Renal pelvis (tissue), 4 donors: Measurements from ENCODE around the gene CDX1. TPM values are rescaled to one million over a fixed set of nuclear protein-coding genes. Genes with fewer than 3 reads are reported as not detected.
A peak's percentile ranks its signal among the peaks of the same experiment; 100 is the strongest.

Experiments
- DNase-seq: peaks from one replicate; pipeline ENCODE4 v3.0.0-alpha.2; 2013
- polyA plus RNA-seq, 3 donors: library from polyadenylated mRNA; unstranded; fragments of 120-200 nt; gene quantifications; one replicate each; pipeline ENCODE4 v1.2.1, GENCODE V29; 2013; ENCODE audit not compliant: insufficient read length in 3 of 3

The CDX1 gene
- polyA plus RNA-seq, 3 donors = 0.84 to 1.1 (median 0.89) TPM

DNA sequence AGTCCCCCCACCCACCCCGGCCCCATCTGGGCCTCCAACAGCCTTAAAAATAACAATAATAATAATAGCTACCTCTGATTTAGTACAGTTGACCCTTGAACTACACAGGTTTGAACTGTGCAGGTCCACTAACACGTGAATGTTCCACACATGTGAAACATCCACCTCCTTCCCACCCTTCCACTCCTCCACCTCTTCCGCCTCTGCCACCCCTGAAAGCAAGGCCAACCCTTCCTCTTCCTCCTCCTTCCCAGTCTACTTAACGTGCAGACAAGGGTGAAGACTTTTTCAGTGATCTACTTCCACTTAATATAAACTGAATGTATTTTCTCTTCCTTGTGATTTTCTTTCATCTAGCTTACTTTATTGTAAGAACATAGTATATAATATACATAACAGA, 21.7 kb upstream of the CDX1 start:
- DNase-seq = no peak

DNA sequence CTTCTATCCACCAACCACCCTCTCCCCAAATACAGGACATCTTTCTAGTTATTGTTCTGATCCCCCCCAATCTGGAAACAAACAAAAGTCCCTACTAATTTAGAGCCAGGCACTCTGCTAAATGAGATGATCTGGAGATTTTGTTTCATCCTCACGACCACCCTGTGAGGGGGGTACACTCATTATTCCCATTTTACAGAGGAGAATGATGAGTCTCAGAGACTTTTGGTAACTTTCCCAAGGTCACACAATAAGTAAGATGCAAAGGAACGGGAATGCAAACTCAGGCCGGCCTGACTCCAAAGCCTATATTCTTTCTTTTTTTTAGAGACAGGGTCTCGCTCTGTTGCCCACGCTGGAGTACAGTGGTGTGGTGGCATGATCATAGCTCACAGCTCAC, 20.3 kb upstream of the CDX1 start:
- DNase-seq = no peak

DNA sequence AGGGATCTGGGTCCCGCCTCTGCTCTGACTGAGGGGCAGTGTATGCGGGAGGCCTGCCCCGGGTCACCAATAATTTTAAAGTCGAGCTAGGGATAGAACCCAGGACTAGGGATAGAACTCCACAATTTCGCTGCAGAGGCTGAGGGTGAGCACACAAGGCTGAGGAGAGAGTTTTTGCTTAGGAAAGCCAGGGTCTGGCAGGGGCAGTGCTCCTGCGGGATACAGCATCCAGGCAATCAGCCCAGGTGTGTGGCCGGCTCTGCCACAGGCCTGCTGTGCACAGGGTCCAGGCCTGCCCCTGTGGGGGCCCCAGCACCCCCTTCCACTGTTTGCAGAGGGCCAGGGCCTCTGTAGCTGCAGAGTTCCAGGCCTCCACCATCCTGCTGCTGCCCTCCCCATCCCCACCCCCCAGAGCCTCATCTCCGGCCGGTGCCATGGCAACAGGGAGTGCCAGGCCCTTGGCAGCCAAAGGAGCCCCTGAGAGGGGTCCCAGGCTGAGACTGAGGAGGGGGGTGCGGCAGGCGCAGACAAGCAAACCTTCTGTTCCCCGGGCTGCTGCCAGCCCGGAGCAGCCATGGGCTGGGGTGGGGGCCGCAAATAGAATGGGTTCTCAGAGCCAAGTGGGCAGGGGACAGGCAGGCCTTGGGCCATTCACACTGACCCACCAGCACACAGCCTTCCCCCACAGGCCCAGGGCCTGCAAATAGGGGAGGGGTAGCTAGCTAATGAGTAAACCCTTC, 19.5 kb upstream of the CDX1 start:
- no peak for DNase-seq

DNA sequence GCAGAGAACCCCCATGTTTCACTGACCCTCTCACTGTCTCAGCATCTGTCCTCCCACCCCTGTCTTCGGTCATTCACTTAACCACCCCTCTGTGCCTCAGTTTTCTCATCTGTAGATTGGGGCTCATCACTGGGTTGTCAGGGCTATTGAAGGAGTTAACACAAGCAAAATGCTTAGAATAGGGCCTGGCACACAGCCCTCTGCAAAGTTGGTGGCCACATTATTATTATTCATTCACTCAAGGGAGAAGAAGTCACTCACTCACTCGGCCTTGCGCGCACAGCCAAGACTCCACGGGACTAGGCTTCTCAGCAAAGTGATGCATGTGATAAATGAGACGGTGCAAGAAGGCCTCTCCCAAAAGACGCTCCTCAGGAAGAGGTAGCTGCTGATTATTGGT, 18.9 kb upstream of the CDX1 start:
- DNase-seq = no peak

DNA sequence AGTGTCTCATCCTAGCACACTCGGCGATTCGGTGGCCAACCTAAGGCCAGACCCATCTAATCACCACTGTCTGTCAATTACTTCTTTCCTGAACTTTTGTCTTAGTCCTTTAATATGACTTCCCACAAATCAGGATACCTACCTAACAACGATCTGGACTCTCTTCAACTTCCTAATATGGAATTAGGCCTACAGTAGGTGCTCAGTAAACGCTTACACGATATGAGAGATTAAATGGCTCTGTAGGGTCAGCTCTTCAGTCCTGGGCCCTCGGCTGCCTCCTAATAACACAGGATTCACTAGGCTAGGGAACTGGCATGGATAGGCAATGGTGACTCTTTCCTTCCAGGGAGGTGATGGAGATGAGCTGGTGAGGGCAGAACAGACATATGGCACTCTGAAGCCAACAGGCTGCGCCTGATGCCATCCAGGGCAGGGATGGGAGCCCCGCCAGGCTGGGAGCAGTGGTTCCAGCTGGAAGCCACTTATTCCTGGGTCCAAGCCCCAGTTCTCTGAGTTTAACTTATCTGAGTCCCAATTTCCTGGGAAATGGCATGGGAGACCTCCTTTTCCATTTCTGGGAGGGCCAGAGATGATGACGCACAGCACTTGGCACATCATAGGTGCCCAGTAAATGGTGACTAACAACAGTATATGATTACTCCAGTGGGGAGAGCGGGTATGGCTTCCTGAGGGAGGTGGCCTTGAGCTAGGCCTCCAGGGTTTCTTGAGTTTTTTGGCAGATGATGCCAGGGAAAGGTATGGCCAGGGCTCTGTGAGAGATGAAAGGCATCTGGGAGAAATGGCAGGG, 18.3 kb upstream of the CDX1 start:
- no peak for DNase-seq

DNA sequence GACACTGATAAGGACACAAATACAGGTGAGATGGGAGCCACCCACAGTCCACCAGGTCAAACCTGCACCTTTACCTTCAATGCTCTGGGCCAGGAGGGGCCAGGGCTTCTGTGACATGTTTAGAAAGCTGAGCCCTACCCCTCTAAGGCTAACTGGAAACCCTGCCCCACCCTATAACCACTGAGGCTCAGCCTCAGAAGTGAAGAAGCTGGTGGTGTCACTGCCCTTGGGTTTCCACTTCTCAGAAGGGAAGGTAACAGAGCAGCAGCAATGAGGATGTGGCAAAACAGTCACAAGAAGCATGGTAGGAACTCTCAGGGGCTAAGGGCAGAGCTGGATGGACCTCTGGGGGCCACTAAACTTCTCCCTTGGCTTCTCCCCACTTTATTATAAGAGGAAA, 17.0 kb upstream of the CDX1 start:
- DNase-seq = no peak

DNA sequence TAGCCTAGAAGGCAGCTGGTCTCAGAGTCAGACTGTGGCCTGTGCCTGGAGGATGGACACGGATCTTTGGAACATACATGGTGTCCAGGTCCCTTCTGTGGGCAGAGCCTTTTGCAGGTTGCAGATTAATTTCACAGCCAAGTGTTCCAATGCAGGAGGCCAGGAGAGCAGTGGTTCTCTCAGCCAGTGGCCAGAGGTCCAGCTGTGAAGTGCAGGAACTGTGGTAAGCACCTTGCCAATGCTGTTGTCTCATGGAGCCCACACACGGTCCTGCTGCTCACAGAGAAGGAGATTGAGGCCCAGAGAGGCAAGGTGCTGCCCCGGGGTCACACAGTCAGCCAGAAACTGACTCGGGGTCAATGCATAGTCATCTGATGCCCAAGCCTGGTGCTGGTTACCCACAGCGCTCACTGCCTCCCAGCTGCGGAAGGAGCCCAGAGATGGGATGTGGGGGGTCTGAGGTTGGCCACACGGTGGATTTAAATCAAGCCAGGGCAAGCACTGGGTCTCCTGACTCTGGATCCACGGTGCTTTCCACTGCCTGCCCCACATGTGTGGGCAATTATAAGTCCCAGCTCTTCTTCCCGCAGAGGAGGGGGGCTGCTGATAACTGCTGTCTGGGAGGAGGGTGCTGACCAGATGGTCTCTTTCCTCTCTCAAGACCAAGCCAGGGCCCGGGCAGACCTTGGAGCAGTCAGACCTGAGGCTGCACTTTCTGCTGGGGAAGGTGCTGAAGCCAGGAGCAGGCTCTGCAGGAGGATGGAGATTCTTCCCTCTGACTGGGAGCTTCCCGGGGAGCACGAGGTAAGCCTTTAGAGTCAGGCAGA, 13.7 kb upstream of the CDX1 start:
- no peak for DNase-seq

DNA sequence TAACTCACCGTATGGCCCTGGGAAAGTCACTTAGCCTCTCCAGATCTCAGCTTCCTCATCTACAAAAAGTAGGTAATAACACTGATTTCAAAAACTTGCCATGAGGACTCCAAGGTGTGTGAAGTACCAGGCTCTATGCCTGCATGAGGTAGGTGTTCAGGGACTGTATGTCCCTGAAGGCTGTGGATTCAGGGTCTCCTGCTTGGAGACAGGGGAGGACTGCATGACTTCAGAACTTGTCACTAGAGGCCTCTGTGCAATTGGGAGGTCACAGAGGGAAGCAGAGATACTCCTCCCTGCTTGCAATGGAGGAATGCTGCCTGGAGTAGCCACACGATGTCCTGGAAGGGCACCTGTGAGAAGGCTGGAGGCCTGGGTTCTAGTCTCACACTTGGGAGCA, 13.1 kb upstream of the CDX1 start:
- no peak for DNase-seq

DNA sequence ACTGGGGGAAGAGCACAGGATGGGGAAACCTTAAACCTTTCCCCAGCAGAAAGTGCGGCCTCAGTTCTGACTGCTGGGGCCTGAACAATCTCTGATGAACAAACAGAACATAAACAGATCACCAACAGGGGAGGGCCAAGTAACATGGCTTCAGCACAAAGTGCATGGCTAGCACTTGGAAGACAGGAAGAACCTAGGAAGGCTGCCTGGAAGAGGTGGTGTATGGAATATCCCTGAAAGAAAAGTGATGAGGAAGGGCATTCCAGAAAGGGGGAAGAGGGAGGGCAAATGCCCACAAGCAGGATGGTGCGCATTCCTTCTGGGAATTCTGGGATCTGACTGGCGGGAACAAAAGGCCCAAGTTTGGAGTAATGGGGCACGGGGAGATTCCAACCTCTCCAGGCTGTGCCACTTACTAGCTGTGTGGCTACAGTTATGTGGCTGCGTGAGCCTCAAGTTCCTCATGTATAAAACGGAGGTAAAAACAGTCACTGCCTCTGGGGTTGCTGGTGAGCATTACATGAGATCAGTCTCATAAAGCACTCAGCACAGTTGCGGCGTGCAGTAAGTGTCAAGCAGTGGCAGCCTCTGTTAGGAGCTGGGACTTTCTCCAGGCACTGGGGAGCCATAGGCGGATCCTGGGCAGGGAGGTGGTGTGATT, 12.5 kb upstream of the CDX1 start:
- DNase-seq = no peak

DNA sequence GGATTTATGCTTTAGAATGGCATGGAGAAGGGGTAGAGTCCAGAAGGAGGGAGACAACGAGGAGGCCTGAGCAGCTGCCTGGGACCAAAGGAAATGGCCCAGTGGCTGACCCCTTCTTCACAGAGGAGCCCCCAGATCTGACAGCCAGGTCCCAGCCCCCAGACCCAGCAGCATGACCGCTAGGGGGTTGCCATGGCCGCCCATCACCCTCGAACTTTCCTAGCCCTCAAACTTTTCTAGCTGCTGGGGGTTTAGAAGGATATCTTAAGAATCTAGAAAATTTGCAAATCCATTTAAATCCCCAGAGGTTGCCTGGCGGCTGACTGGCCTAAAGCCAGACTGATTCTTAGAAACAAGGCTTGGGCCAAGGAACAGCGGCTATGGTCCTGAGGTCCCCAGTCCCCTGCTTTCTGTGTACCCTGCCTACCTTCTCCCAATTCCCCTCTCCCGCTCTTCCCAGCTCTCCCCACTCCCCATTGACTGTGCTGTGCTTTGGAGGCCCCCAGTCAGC, 11.9 kb upstream of the CDX1 start:
- no peak for DNase-seq

DNA sequence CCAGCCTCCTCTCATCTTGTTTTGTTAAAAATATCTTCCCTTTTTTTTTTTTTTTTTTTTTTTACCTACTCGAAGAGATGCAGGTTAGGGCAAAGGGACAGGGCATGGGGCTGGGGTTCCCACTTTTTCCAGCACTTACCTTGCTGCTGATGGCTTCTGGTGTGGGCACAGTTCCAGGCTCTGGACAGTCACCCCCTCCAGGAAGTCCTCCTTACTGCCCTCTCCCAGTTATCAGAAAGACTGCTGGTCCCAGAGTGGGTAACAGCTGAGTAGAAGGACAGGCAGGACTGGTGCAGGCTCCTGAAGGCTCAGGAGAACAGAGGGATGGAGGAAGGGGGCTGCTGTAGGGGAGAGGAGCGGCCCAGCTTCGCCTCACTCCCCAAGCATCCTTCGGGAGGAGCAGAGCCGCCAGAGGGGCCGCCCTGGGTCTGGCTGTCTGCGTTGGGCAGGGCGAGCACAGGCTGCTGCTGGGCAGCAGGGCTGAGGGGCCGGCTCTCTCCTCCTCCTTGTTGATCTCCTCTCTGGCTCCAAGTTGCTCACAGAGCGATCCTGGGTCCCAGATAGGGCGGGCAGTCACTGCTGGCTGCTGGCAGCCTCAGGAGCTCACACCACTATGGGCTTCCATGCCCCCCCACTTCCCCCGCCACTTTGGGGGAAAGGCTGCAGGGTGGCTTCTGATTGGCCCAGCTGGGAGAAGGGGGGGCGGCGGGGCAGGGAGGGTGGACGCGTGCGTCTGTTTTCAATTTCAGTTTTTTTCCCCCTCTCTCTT, 11.1 kb upstream of the CDX1 start, which contains the start of gene PDGFRB:
Gene PDGFRB, minus strand, starts transcription at position 588 of the 769 bp plus-strand sequence. CDS start 18,798 bp downstream, outside the sequence.
- peak; percentile 86 for DNase-seq

DNA sequence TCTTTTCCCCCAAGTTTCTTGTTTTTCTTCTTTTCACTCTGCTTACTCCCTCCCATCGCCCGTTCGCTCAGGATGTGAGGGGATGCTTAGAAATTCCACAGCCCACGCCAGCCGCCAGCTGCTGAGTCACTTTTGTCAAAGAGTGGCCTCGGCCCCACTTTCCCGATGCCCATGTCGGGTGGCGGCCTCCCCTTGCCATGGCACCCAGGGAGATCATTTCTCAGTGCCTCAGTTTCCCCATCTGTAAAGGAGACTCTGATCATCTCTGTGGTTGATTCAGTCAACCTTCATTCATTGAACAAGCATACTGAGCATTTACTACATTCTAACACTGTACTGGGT, 10.6 kb upstream of the CDX1 start:
- no peak for DNase-seq

DNA sequence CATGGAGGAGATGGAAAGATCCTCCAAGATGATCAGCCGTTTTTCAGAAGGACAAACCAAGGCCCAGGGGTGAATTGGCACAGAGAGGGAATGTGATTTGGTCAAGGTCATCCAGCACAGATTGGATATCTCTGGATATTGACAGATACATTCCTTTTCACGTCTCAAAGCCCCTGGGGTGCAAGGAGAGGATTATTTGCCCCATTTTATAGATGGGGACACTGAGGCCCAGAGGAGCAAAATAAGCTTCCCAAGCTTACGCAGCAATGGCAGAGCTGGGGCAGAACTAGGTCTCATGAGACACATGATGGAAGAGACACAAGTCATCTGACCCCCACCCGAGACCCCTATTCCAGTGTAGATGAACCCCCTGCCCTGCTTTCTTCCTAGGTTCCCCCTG, 10.0 kb upstream of the CDX1 start:
- no peak for DNase-seq

DNA sequence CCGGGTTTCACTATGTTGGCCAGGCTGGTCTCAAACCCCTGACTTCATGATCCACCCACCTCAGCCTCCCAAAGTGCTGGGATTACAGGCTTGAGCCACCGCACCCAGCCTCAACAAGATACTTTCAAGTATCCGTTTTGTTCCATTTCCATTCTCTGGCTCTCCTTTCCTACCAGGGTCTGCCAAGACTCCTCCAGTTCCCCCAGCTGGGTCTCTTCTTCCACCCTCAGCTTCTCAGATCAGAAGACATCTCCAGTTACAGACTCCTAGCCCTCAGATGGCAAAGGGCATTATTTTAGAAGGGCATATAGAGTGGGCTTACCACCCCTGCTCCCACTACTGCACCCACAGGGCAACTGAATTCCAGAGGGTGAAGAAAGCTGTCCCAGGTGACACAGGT, 9.4 kb upstream of the CDX1 start:
- no peak for DNase-seq

DNA sequence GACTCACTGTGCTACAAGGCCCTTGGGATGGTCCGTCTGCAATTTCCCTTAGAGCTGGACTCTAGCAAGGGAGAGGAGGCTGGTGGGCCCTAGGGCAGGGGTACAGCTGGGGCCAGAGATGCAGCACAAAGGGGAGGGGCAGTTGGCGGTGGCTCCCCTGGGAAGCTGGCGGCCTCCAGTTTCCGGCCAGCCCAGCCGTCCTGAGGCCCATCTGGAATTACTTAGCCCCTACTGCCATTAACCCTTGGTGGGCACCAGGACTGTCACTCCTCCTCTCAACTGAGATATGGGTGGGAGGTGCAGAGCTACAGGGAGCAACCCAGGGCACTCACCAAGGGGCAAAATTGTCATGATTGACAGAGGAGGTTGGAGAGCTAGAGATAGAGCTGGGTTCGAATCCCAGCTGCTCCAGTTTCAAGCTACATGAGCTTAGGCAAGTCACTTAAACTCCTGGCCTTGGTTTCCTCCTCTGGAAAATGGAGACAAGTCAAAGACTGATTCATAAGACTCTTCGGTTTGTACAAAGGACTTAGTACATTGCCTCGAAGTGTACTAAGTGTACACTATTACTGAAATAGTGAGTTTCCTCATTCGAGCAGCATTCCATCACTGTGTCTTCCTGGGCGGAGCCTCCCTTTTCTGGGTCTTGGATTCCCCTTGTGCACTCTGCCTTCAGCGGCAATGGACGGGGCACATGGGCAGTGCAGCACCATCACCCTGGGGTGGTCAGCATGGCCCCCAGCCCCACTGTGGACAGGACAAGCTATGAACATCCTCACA, 8.2 kb upstream of the CDX1 start:
- no peak for DNase-seq

DNA sequence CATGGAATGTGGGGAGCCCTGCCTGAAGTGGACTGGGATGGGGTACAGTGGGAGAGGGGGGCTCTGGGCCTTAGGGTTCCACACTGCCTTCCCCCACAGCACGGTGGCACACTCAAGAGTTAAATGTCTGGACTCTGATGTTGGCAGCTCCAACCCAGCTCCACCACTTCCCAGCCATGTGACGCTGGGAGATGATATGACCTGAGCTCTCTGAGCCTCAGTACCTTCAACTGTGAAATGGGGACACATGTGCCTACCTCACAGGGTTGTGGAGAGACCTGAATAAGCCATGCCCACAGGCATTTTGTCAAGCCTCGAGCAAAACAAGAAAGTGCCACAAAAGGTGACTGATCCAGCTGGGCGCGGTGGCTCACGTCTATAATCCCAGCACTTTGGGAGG, 7.5 kb upstream of the CDX1 start:
- no peak for DNase-seq

DNA sequence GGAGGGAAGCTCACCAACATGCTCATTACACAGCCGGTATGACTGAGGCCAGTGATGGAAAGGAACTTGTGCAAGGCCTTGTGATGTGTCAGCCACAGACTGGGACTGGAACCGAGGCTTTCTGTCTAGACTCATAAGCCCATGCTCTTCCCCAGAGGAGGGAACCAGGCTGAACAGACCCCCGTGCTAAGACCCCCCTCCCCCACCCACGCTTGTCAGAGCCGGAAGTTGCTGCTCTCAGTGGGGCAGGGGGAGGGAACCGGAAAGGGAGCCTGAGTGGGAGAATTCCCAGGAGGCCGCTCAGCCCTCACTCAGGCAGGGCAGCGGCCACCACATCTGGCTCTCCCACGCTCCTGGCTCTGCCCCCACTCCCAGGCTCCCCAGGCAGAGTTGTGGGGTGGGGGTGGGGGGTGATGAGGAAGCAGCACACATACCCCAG, 6.8 kb upstream of the CDX1 start:
- DNase-seq = peak; percentile 78

DNA sequence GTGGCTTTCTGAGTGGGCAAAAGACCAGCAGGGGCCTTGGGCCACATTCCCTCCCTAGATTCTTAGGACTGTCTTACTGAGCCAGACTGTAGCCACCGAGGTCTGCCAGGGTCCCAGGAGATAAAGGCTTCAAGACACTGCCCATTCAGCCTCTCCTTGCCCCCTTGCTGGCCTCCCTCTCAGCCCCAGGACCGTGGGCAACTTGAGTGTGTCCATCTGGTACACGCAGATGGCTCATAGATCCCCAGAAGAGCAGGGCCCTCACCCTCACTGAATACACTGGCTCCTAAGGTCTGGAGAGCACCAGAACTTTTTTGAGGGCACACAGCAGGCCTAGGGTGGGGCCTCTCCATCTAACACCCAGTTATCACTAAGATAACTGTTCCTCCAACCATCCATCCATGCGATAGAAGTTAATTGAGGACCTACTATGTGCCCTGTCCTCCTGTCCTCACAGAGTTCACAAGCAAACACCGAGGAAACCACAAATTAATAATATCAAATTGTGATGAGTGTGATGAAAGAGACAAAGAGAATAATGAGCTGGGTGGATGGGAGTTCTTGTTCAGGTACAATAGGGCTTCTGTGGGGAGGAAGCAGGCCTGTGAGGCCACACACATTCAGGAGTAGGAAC, 6.0 kb upstream of the CDX1 start:
- DNase-seq = no peak
